ENCODE measurements around the gene ESPNL.

DNA sequence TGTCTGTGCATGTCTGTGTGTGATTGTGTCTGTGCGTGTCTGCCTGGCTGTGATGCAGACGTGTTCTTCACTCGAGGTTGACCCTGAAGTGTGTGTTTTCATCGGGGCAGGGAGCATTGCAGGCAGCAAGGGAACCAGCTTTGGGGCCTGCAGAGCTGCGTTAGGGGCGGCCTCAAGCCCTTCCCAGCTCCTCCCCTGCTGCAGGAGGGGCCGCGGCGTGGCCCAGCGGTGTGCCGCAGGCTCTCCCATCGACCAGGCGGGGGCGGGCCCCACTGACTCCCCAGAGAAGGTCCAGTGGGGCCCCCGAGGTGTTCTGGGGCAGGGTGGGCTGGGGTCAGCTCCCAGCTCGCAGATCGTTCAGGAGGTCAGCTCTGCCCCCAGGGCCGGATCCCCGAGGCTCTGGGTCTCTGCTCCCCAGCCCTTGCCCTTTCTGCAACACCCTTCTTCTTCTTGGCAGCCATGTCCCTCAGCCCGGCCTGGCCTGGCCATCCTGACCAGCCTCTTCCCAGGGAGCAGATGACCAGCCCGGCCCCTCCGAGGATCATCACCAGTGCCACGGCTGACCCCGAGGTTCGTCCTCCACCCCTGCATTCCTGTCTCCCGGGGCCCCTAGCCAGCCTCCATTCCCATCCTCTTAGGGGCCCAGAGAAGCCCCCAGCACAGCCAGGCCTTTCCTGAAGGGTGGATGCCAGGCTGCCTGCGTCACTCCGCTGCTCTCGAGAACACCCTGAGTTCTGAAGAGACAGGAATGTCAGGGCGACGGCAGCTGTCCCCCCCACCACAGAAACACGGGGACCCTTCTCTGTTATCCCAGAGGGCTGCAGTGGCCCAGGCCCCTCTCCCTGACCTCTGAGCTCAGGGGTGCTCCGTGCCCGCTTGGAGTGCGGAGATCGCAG is 27.3 kb downstream of the ESPNL start:
- TF ChIP-seq POLR2A (IDR thresholded peaks at IDR 0.05) (no peak), CTCF (IDR thresholded peaks at IDR 0.05) (no peak), EP300 (IDR thresholded peaks at IDR 0.05) (no peak)
